BJ (cell line): ENCODE data around the gene ALDH8A1. TPM values are rescaled to one million over a fixed set of nuclear protein-coding genes. Genes with fewer than 3 reads are reported as not detected.

ENCODE experiments used
- CTCF ChIA-PET: fragments of 350-600 bp; formaldehyde crosslinking; extraction: SDS; loops from one replicate; lab custom pipeline; 2021; ENCODE audit warnings: antibody characterized with exemption, inconsistent platforms; lab: Yijun Ruan, JAX
- POLR2A ChIA-PET: fragments of 300-600 bp; sonication (Branson Sonifier 250); formaldehyde crosslinking; extraction: SDS; loops from one replicate; lab custom pipeline; 2021; ENCODE audit warnings: antibody characterized with exemption; lab: Charles Lee
- DNase-seq: peaks from one replicate; pipeline ENCODE4 v3.0.0-alpha.2; 2011; ENCODE audit warnings: low read depth
- H3K27me3 ChIP-seq: 2 replicates; pipeline ENCODE4 v1.6.0; 2011; ENCODE audit warnings: low read length; ENCODE audit not compliant: control insufficient read depth, insufficient read depth
- H3K36me3 ChIP-seq: 2 replicates; pipeline ENCODE4 v1.5.1; 2011; ENCODE audit warnings: low read length; ENCODE audit not compliant: control insufficient read depth, insufficient read depth
- H3K4me3 ChIP-seq: 2 replicates; pipeline ENCODE4 v1.5.1; 2011; ENCODE audit warnings: low read depth, mild to moderate bottlenecking, control low read depth, low read length
- polyA plus RNA-seq: library from polyadenylated mRNA; depleted of rRNA; stranded (reverse); fragments of >200 nt; gene quantifications from 2 replicates; pipeline ENCODE4 v1.2.3, GENCODE V29; 2011
- TF ChIP-seq, protein P1 (sequence below): IDR thresholded peaks from 2 replicates; pipeline ENCODE4 v1.5.1; 2011; ENCODE audit warnings: low read depth, mild to moderate bottlenecking, control low read depth, inconsistent platforms, low read length, moderate library complexity; ENCODE audit not compliant: insufficient read depth

ALDH8A1 gene
- polyA plus RNA-seq, 1 experiment: 0.50 TPM

DNA sequence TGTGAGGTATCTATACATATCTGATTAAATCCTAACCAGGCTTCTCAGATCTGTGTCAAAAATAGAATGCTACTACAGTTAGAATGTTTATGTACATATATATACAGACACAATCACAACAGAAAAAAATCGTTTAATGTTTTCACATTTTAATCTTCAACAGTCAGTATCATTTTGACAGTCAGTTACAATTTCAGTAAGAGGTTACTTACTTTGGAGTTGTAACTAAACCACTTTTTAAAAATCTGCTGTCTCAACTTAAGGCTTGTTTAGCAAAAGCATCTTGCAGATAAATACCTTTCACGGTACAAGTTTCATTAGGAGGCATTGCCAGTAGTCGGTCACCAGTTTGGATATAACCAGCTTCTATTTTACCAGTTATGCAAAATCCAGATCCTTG lies 32.3 kb upstream of the ALDH8A1 start:
- DNase-seq: no peak

DNA sequence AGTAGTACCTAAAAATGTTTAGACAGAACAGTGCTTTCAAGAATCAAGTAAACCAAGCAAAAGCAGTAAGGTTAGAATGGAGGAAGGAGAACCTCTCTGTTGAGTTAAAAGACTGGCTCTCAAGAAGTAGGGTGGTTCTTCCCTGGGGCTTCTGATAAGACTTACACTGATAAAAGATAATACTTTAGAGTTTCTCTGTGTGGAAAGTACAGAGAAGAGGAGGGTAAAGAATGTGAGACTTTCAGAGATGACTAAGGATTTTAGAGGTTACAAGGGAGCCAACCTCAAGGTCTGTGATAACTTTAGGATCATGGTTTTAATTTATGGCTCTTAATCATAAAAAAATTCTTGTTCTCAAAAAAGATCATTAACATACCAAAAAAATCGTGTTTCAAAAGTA lies 30.9 kb upstream of the ALDH8A1 start:
- POLR2A ChIA-PET: no interaction called here
- DNase-seq: no peak
- H3K36me3 ChIP-seq: no peaks in the 10 kb centered on the region
- no peaks in the 10 kb centered on the region for H3K27me3 ChIP-seq
- no peak overlapping the region for H3K4me3 ChIP-seq
- TF ChIP-seq, protein P1, sequence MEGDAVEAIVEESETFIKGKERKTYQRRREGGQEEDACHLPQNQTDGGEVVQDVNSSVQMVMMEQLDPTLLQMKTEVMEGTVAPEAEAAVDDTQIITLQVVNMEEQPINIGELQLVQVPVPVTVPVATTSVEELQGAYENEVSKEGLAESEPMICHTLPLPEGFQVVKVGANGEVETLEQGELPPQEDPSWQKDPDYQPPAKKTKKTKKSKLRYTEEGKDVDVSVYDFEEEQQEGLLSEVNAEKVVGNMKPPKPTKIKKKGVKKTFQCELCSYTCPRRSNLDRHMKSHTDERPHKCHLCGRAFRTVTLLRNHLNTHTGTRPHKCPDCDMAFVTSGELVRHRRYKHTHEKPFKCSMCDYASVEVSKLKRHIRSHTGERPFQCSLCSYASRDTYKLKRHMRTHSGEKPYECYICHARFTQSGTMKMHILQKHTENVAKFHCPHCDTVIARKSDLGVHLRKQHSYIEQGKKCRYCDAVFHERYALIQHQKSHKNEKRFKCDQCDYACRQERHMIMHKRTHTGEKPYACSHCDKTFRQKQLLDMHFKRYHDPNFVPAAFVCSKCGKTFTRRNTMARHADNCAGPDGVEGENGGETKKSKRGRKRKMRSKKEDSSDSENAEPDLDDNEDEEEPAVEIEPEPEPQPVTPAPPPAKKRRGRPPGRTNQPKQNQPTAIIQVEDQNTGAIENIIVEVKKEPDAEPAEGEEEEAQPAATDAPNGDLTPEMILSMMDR: no peak
- CTCF ChIA-PET: interaction anchor here (1.1 kb wide), 1 partner anchor 14 kb away, joined by 3 read pairs; no protein-coding TSS in a partner anchor

More for the DNA sequence above, 32.3 kb upstream of the ALDH8A1 start:
- H3K4me3 ChIP-seq: no peak overlapping the region
- TF ChIP-seq, protein P1: no peak
- no peaks in the 10 kb centered on the region for H3K36me3 ChIP-seq
- POLR2A ChIA-PET: no interaction called here
- no peaks in the 10 kb centered on the region for H3K27me3 ChIP-seq
- CTCF ChIA-PET: no interaction called here

DNA sequence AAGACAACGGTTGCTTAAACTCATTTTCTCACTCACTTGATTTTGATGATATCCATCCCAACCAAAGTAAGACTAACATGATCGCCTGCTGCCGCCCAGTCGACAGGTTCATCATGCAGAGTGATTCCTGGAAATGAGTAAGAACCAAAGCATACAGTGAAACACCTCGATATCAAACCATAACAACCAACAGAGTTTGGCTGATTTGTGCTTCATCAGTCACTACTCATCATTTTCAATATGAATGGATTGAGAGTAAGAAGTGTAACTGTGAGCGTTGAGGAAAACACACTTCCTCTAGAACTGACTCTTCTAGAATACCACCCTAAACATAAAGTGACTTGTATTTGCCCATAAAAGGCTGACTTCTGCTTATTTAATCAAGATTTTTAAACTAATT lies 29.2 kb upstream of the ALDH8A1 start:
- CTCF ChIA-PET: no interaction called here
- TF ChIP-seq, protein P1: no peak
- Histone ChIP-seq H3K36me3 (no peaks in the 10 kb centered on the region), H3K4me3 (no peak overlapping the region), H3K27me3 (no peaks in the 10 kb centered on the region)
- DNase-seq: no peak
- POLR2A ChIA-PET: no interaction called here

DNA sequence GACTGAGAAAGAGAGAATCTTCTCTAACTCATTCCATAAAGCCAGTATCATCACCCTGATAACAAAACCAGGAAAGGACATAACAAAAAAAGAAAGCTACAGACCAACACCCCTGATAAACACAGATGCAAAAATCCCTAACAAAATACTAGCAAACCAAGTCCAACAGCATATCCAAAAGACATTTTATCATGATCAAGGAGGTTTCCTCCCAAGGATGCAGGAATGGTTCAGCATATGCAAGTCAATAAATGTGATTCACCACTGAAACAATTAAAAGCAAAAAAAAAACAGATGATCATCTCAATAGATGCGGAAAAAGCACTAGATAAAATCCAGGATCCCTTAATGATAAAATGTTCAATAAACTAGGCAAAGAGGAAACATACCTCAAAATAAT lies 24.5 kb upstream of the ALDH8A1 start:
- H3K4me3 ChIP-seq: no peak overlapping the region
- H3K36me3 ChIP-seq: peaks cover 2% of the 10 kb centered on the region; the same call in 1 of the 2 replicates
- TF ChIP-seq, protein P1: no peak
- no peaks in the 10 kb centered on the region for H3K27me3 ChIP-seq
- ChIA-PET CTCF (interaction anchor here (0.6 to 0.7 kb wide), 2 partner anchors 225 to 876 kb away, joined by 3 read pairs; no protein-coding TSS in a partner anchor), POLR2A (no interaction called here)
- no peak for DNase-seq

DNA sequence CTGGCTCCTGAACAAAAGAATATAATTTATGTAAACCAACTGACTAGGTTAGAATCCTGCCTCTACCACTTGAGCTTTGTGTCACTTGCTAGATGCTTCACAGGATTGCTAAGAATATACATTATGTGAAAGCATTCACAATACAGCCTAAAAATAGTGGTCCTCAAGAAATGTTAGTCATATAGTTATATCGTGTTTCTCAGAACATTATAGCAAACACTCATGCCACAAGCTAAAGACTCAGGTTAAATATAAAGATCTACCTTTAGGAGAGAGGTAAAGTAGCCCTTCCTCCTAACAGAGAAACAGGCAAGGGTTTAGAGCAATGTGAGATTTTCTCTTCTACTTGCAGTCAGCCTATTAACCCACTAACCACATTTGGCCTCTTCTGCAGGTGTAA lies 17.8 kb upstream of the ALDH8A1 start:
- ChIA-PET POLR2A (no interaction called here), CTCF (no interaction called here)
- TF ChIP-seq, protein P1: no peak

More for the DNA sequence above, 17.8 kb upstream of the ALDH8A1 start:
- Histone ChIP-seq H3K36me3 (0 out of 2 replicates have a peak, but pooled peaks cover 2% of the 10 kb centered on the region), H3K27me3 (no peaks in the 10 kb centered on the region), H3K4me3 (no peak overlapping the region)
- DNase-seq: no peak
